Measurements from ENCODE around the gene PSD2.

The PSD2 gene

DNA sequence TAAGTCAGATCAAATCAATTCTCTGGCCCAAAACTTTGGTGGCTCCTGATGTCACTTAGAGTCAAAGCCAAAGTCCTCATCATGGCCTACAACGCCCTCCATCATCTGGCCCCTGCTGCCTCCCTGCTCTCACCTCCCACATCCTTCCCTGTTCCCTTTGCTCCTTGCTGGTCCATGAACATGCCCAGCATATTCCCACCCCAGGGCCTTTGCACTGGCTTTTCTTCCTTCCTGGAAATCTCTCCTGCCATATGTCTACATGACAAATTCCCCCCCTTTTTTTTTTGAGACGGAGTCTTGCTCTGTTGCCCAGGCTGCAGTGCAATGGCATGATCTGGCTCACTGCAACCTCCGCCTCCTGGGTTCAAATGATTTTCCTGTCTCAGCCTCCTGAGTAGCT, 11.1 kb upstream of the PSD2 start:
- Histone ChIP-seq H3K4me2 (ENCODE audit: low read length) (no peak overlapping the region), H3K36me3 (replicated peaks; ENCODE audit: low read depth, low read length) (no peaks in the 10 kb centered on the region), H3K9ac (ENCODE audit: low read length) (no peak overlapping the region), H3K79me2 (ENCODE audit: low read length) (no peaks in the 10 kb centered on the region), H3K4me1 (ENCODE audit: low read length) (no peaks in the 10 kb centered on the region), H3K27me3 (ENCODE audit: low read depth, low read length) (0 out of 2 replicates have a peak, but pooled peaks cover 2% of the 10 kb centered on the region), H2AFZ (ENCODE audit: low read depth, low read length) (no peak overlapping the region), H3K27ac (ENCODE audit: low read length) (no peak overlapping the region), H3K4me3 (ENCODE audit: low read length) (no peak overlapping the region), H3K9me3 (ENCODE audit: insufficient read depth, low read length) (no peaks in the 10 kb centered on the region), H4K20me1 (ENCODE audit: insufficient read depth, low read length) (no peaks in the 10 kb centered on the region)
- TF ChIP-seq EZH2phosphoT487 (IDR thresholded peaks at IDR 0.05; ENCODE audit: low read depth), result no peak
- TF ChIP-seq, protein P1, sequence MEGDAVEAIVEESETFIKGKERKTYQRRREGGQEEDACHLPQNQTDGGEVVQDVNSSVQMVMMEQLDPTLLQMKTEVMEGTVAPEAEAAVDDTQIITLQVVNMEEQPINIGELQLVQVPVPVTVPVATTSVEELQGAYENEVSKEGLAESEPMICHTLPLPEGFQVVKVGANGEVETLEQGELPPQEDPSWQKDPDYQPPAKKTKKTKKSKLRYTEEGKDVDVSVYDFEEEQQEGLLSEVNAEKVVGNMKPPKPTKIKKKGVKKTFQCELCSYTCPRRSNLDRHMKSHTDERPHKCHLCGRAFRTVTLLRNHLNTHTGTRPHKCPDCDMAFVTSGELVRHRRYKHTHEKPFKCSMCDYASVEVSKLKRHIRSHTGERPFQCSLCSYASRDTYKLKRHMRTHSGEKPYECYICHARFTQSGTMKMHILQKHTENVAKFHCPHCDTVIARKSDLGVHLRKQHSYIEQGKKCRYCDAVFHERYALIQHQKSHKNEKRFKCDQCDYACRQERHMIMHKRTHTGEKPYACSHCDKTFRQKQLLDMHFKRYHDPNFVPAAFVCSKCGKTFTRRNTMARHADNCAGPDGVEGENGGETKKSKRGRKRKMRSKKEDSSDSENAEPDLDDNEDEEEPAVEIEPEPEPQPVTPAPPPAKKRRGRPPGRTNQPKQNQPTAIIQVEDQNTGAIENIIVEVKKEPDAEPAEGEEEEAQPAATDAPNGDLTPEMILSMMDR (IDR thresholded peaks at IDR 0.05; ENCODE audit: low read depth, low read length), result no peak

GRCh38 chr5:139787257-139787567, 8.4 kb upstream of the PSD2 start:
- no peaks in the 10 kb centered on the region for H3K4me1 ChIP-seq (ENCODE audit: low read length)
- no peak for TF ChIP-seq EZH2phosphoT487 (IDR thresholded peaks at IDR 0.05; ENCODE audit: low read depth)
- TF ChIP-seq, protein P1 (IDR thresholded peaks at IDR 0.05; ENCODE audit: low read depth, low read length), result no peak
- H3K4me2 ChIP-seq (ENCODE audit: low read length), result no peak overlapping the region
- no peaks in the 10 kb centered on the region for H3K79me2 ChIP-seq (ENCODE audit: low read length)
- no peaks in the 10 kb centered on the region for H3K27me3 ChIP-seq (ENCODE audit: low read depth, low read length)
- no peak overlapping the region for H2AFZ ChIP-seq (ENCODE audit: low read depth, low read length)
- no peaks in the 10 kb centered on the region for H3K36me3 ChIP-seq (replicated peaks; ENCODE audit: low read depth, low read length)
- peak overlapping the region; percentile 96; the same call in 1 of the 2 replicates for H3K4me3 ChIP-seq (ENCODE audit: low read length)
- no peak overlapping the region for H3K9ac ChIP-seq (ENCODE audit: low read length)
- H4K20me1 ChIP-seq (ENCODE audit: insufficient read depth, low read length), result no peaks in the 10 kb centered on the region
- H3K9me3 ChIP-seq (ENCODE audit: insufficient read depth, low read length), result no peaks in the 10 kb centered on the region
- no peak overlapping the region for H3K27ac ChIP-seq (ENCODE audit: low read length)

DNA sequence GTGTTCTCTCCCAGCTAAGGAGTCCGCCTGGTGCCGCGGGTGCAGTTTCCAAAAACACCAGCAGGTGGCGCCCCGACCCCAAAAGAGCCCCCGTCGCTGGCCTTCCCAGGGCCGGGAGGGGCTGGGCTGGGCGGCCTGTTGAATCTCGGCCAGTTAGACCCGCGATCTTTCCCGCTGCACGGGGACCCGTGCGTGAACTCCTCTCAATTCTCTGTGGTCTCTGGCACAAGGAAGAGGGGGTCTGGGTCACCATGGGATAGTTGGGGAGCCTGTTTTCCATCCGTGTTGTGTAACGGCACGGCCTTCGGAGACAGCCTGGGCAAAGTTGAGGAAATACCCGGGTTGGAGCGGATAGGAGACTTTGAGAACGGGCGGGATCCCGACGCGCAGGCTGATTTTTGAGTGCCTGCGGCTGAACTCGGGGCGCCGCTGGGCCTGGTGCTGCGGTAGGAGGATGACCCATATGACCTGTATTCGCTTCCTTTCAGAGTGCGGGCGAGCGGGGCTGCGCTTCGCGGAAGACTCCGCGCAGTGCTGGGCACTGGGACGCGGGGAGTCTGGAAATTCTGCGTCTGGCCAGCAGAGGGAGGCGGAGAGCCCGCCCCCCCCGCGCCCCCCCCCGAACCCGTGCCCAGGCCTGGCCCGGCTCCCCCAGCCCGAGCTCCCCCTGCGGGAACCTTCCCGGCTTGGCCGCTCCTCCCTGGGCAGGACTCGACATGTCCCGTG, 7.9 kb upstream of the PSD2 start:
- no peaks in the 10 kb centered on the region for H3K27me3 ChIP-seq (ENCODE audit: low read depth, low read length)
- no peaks in the 10 kb centered on the region for H3K79me2 ChIP-seq (ENCODE audit: low read length)
- H3K4me2 ChIP-seq (ENCODE audit: low read length), result peak overlapping the region; percentile 99
- peak overlapping the region; percentile 96 for H3K4me3 ChIP-seq (ENCODE audit: low read length)
- TF ChIP-seq, protein P1 (IDR thresholded peaks at IDR 0.05; ENCODE audit: low read depth, low read length), result peak; percentile 71
- TF ChIP-seq EZH2phosphoT487 (IDR thresholded peaks at IDR 0.05; ENCODE audit: low read depth), result no peak
- no peaks in the 10 kb centered on the region for H3K4me1 ChIP-seq (ENCODE audit: low read length)
- H2AFZ ChIP-seq (ENCODE audit: low read depth, low read length), result peak overlapping the region; percentile 99
- no peak overlapping the region for H3K27ac ChIP-seq (ENCODE audit: low read length)
- no peaks in the 10 kb centered on the region for H3K36me3 ChIP-seq (replicated peaks; ENCODE audit: low read depth, low read length)
- peak overlapping the region; percentile 92 for H3K9ac ChIP-seq (ENCODE audit: low read length)
- H4K20me1 ChIP-seq (ENCODE audit: insufficient read depth, low read length), result no peaks in the 10 kb centered on the region
- H3K9me3 ChIP-seq (ENCODE audit: insufficient read depth, low read length), result no peaks in the 10 kb centered on the region

DNA sequence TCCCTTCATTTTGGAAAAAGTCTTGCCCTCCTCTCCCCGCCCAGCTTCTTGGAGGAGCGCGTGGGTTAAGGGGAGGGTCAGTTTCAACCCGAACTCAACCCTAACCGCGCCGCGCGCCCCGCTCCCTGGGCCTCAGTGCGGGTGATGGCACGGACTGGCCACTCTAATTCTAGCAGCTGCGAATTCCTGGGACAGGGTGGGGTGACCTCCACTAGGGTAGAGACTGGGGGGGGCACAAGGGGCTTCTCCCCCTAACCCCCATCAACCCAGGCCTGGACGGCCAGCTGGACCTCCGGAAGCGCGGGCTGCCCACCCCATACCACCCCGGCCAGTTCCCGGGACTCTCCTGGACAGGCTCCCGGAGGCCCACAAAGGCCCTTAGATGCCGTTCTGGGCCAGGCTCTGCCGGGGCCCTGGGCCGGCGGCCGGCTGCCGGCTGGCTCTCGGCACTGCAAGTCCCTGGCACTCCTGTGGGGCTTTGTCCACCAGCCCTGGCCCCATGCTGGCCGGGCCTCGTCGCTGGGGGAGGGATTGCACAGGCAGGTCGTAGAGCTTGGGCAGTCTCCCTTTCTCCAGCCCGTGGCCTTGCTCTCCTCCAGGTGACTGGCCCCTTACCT, 7.2 kb upstream of the PSD2 start:
- no peak overlapping the region for H2AFZ ChIP-seq (ENCODE audit: low read depth, low read length)
- no peak overlapping the region for H3K27ac ChIP-seq (ENCODE audit: low read length)
- 0 out of 2 replicates have a peak overlapping the region, but pooled peaks have one; percentile 27 for H3K9ac ChIP-seq (ENCODE audit: low read length)
- H3K36me3 ChIP-seq (replicated peaks; ENCODE audit: low read depth, low read length), result no peaks in the 10 kb centered on the region
- H3K4me1 ChIP-seq (ENCODE audit: low read length), result no peaks in the 10 kb centered on the region
- H3K4me3 ChIP-seq (ENCODE audit: low read length), result peak overlapping the region; percentile 96; the same call in 1 of the 2 replicates
- H3K9me3 ChIP-seq (ENCODE audit: insufficient read depth, low read length), result no peaks in the 10 kb centered on the region
- no peaks in the 10 kb centered on the region for H3K79me2 ChIP-seq (ENCODE audit: low read length)
- H3K27me3 ChIP-seq (ENCODE audit: low read depth, low read length), result no peaks in the 10 kb centered on the region
- TF ChIP-seq, protein P1 (IDR thresholded peaks at IDR 0.05; ENCODE audit: low read depth, low read length), result no peak
- TF ChIP-seq EZH2phosphoT487 (IDR thresholded peaks at IDR 0.05; ENCODE audit: low read depth), result no peak
- H3K4me2 ChIP-seq (ENCODE audit: low read length), result peak overlapping the region; percentile 99
- H4K20me1 ChIP-seq (ENCODE audit: insufficient read depth, low read length), result no peaks in the 10 kb centered on the region

All from OCI-LY3 (cell line).